Measurements from ENCODE around the gene CLCN6. TPM values are rescaled to one million over a fixed set of nuclear protein-coding genes. Genes with fewer than 3 reads are reported as not detected.

The CLCN6 gene
- polyA plus RNA-seq (2013, experiment 1 of 4), result 40.2 TPM
- polyA plus RNA-seq (2013, experiment 2 of 4), result 32.7 TPM
- polyA plus RNA-seq (2013, experiment 3 of 4), result 20.6 TPM
- polyA plus RNA-seq (2013, experiment 4 of 4), result 23.7 TPM

DNA sequence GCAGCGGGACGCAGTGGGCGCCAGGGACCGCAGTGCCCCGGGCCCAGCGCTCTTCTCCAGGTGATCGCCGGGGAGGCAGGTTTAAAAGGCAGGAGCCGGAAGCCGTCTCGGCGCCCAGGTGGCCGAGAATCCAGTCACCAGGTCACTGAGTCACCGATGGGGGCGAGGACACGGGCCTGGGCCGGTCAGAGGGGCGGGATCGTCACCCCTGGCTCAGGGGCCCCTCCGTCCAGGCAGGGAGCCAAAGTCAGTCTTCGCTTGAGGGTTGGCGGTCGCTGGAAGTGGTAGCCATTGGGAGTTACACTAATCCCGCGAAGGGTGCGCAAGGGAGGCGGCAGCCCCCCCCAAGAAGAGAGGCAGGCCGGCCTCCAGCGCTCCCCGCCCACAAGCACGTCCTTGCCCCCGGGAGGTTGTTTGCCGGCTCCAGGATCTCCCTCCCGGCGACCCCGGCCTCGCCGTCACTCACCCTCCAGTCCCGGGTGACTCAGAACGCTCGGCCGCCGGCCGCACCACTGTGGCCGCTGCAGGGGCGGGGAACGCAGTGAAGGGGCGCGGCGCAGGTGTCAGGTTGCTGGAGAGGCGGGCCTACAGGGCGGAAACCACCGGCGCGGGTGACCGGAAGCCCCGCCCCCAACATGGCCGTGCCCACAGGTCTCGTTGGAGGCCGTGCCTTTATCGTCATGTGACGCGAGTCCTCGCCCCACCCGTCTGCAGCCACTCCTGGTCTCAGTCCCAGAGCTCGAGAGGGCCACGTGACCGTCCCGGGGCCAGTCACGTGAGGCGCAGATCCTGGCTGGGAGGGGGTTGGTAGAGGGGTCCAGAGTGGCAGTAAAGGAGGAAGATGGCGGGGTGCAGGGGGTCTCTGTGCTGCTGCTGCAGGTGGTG lies at the start of gene CLCN6, which contains the start of gene MTHFR:
TSS of gene CLCN6 (plus strand) at position 770 of the 885 bp plus-strand sequence. CDS start at position 842, 72 bp downstream.
TSS of gene MTHFR (minus strand) at position 543 of the 885 bp plus-strand sequence. CDS start 2,848 bp downstream, outside the sequence.
- Histone ChIP-seq H3K27ac (ENCODE audit: insufficient read depth, low read depth, low read length, poor library complexity, severe bottlenecking) (peak within 1 kb of the TSS; percentile 75), H3K4me1 (ENCODE audit: control insufficient read depth, insufficient read depth, low read length) (peaks cover 38% of the 10 kb centered on the region), H3K4me3 (ENCODE audit: insufficient read depth, low read depth, low read length) (peak within 1 kb of the TSS; percentile 94), H3K36me3 (ENCODE audit: control insufficient read depth, insufficient read depth, low read length) (peaks cover 3% of the 10 kb centered on the region), H3K27me3 (ENCODE audit: control insufficient read depth, insufficient read depth, low read length, poor library complexity, severe bottlenecking) (no peaks in the 10 kb centered on the region), H3K9me3 (ENCODE audit: control insufficient read depth, low read length) (no peaks in the 10 kb centered on the region)
- 0% methylated on average over 72 of the region's 72 CpGs for WGBS, 2 experiments

GRCh38 chr1:11757047-11757446 lies 48.9 kb upstream of the CLCN6 start:
- Histone ChIP-seq H3K27me3 (ENCODE audit: control insufficient read depth, insufficient read depth, low read length, poor library complexity, severe bottlenecking) (peaks cover 26% of the 10 kb centered on the region), H3K36me3 (ENCODE audit: control insufficient read depth, insufficient read depth, low read length) (no peaks in the 10 kb centered on the region), H3K27ac (ENCODE audit: insufficient read depth, low read depth, low read length, poor library complexity, severe bottlenecking) (no peak overlapping the region), H3K4me3 (ENCODE audit: insufficient read depth, low read depth, low read length) (no peak overlapping the region), H3K4me1 (ENCODE audit: control insufficient read depth, insufficient read depth, low read length) (peaks cover 21% of the 10 kb centered on the region), H3K9me3 (ENCODE audit: control insufficient read depth, low read length) (no peaks in the 10 kb centered on the region)
- WGBS, 2 experiments, result 89 to 95% methylated on average over 1 of the region's 1 CpG

DNA sequence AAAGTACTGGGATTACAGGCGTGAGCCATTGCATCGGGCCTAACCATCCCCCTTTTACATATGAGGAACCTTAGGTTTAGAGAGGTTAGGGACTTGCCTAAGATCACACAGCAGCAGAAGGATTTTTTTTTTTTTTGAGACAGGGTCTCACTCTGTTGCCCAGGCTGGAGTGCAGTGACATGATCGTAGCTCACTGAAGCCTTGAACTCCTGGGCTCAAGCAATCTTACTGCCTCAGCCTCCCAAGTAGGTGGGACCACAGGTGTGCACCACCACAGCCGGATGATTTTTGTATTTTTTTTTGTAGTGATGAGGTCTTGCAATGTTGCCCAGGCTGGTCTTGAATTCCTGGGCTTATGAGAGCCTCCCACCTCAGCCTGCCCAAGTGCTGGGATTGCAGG lies 46.2 kb upstream of the CLCN6 start:
- 95 to 96% methylated on average over 4 of the region's 4 CpGs for WGBS, 2 experiments
- Histone ChIP-seq H3K4me1 (ENCODE audit: control insufficient read depth, insufficient read depth, low read length) (peaks cover 14% of the 10 kb centered on the region), H3K27me3 (ENCODE audit: control insufficient read depth, insufficient read depth, low read length, poor library complexity, severe bottlenecking) (peaks cover 45% of the 10 kb centered on the region), H3K4me3 (ENCODE audit: insufficient read depth, low read depth, low read length) (no peak overlapping the region), H3K9me3 (ENCODE audit: control insufficient read depth, low read length) (no peaks in the 10 kb centered on the region), H3K36me3 (ENCODE audit: control insufficient read depth, insufficient read depth, low read length) (no peaks in the 10 kb centered on the region), H3K27ac (ENCODE audit: insufficient read depth, low read depth, low read length, poor library complexity, severe bottlenecking) (no peak overlapping the region)

DNA sequence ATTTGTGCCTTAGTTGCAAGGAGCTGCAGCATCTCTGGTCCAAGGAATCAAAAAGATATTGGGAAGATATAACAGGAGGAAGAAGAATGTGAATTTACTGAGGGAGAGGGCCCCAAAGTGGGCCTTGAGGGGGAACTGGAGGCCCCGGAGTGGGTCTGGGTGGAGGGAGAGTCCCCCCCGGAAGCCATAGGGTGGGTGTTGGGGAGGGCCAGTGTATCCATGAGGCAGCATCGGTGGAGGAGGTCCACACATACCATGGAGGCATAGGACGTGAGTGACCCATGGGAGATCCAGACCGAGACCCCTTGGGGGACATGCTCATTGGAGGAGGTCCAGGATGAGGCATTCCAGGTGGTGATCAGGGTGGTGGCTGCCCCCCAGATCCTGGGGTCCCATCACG lies 44.7 kb upstream of the CLCN6 start:
- Histone ChIP-seq H3K36me3 (ENCODE audit: control insufficient read depth, insufficient read depth, low read length) (no peaks in the 10 kb centered on the region), H3K4me1 (ENCODE audit: control insufficient read depth, insufficient read depth, low read length) (peaks cover 14% of the 10 kb centered on the region), H3K4me3 (ENCODE audit: insufficient read depth, low read depth, low read length) (no peak overlapping the region), H3K27me3 (ENCODE audit: control insufficient read depth, insufficient read depth, low read length, poor library complexity, severe bottlenecking) (peaks cover 49% of the 10 kb centered on the region), H3K27ac (ENCODE audit: insufficient read depth, low read depth, low read length, poor library complexity, severe bottlenecking) (no peak overlapping the region), H3K9me3 (ENCODE audit: control insufficient read depth, low read length) (no peaks in the 10 kb centered on the region)
- 91 to 93% methylated on average over 6 of the region's 6 CpGs for WGBS, 2 experiments

- peaks cover 49% of the 10 kb centered on the region for H3K27me3 ChIP-seq (ENCODE audit: control insufficient read depth, insufficient read depth, low read length, poor library complexity, severe bottlenecking)
- peak within 1 kb of the TSS; percentile 11 for H3K4me3 ChIP-seq (ENCODE audit: insufficient read depth, low read depth, low read length)
- H3K9me3 ChIP-seq (ENCODE audit: control insufficient read depth, low read length), result no peaks in the 10 kb centered on the region
- no peaks in the 10 kb centered on the region for H3K36me3 ChIP-seq (ENCODE audit: control insufficient read depth, insufficient read depth, low read length)
- WGBS, 2 experiments, result 7 to 8% methylated on average over 29 of the region's 29 CpGs
- H3K4me1 ChIP-seq (ENCODE audit: control insufficient read depth, insufficient read depth, low read length), result peaks cover 14% of the 10 kb centered on the region
- no peak within 1 kb of the TSS for H3K27ac ChIP-seq (ENCODE audit: insufficient read depth, low read depth, low read length, poor library complexity, severe bottlenecking)
Measured at GRCh38 chr1:11761988-11762406, 44.0 kb upstream of the CLCN6 start, which contains the start of gene C1orf167. Gene C1orf167 (plus strand): TSS chr1:11762193. CDS start chr1:11764401, 2,208 bp downstream.

DNA sequence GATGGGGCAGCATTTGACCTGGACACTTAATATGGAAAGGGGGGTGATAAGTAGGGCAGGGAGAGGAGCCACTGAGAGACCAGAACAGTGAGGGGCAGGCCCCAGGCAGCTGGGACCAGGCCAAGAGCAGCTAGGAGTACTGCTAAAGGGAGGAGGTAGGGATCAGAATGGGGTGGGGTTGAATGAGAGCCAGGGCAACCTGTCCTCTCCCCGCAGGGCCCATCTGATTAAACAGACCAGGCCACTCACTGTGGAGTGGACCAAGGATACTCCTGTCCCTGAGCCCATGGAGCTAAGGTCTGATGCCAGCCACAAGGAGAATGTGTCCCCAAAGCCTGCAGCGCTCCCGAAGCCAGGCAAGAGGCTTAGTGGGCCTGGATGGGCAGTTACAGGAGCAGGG lies 41.9 kb upstream of the CLCN6 start:
- Histone ChIP-seq H3K27ac (ENCODE audit: insufficient read depth, low read depth, low read length, poor library complexity, severe bottlenecking) (no peak overlapping the region), H3K4me1 (ENCODE audit: control insufficient read depth, insufficient read depth, low read length) (peaks cover 14% of the 10 kb centered on the region), H3K27me3 (ENCODE audit: control insufficient read depth, insufficient read depth, low read length, poor library complexity, severe bottlenecking) (peaks cover 49% of the 10 kb centered on the region), H3K36me3 (ENCODE audit: control insufficient read depth, insufficient read depth, low read length) (no peaks in the 10 kb centered on the region), H3K4me3 (ENCODE audit: insufficient read depth, low read depth, low read length) (no peak overlapping the region), H3K9me3 (ENCODE audit: control insufficient read depth, low read length) (no peaks in the 10 kb centered on the region)
- WGBS, 2 experiments, result 88 to 91% methylated on average over 3 of the region's 3 CpGs

DNA sequence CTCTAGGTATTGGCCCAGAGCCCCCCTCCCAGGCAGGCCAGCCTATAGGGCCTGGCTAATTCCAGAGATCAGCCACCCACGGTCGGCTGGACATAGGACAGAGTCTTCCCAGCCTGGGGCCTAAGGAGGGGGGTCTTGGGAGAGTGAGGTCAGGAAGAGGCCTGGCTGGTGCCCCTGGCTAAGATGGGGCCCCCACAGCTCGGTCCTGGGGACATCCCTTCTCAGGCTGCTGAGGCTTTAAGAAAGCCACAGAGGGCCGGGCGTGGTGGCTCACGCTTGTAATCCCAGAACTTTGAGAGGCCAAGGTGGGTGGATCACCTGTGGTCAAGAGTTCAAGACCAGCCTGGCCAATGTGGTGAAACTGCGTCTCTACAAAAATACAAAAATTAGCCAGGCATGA lies 41.5 kb upstream of the CLCN6 start:
- no peak overlapping the region for H3K4me3 ChIP-seq (ENCODE audit: insufficient read depth, low read depth, low read length)
- H3K27me3 ChIP-seq (ENCODE audit: control insufficient read depth, insufficient read depth, low read length, poor library complexity, severe bottlenecking), result peaks cover 48% of the 10 kb centered on the region
- no peaks in the 10 kb centered on the region for H3K9me3 ChIP-seq (ENCODE audit: control insufficient read depth, low read length)
- H3K36me3 ChIP-seq (ENCODE audit: control insufficient read depth, insufficient read depth, low read length), result no peaks in the 10 kb centered on the region
- WGBS, 2 experiments, result 77 to 84% methylated on average over 7 of the region's 7 CpGs
- H3K27ac ChIP-seq (ENCODE audit: insufficient read depth, low read depth, low read length, poor library complexity, severe bottlenecking), result no peak overlapping the region
- H3K4me1 ChIP-seq (ENCODE audit: control insufficient read depth, insufficient read depth, low read length), result peaks cover 14% of the 10 kb centered on the region

GRCh38 chr1:11765661-11766428 lies 40.1 kb upstream of the CLCN6 start:
- peaks cover 34% of the 10 kb centered on the region for H3K27me3 ChIP-seq (ENCODE audit: control insufficient read depth, insufficient read depth, low read length, poor library complexity, severe bottlenecking)
- 93 to 94% methylated on average over 19 of the region's 19 CpGs for WGBS, 2 experiments
- H3K27ac ChIP-seq (ENCODE audit: insufficient read depth, low read depth, low read length, poor library complexity, severe bottlenecking), result no peak overlapping the region
- no peaks in the 10 kb centered on the region for H3K9me3 ChIP-seq (ENCODE audit: control insufficient read depth, low read length)
- no peaks in the 10 kb centered on the region for H3K36me3 ChIP-seq (ENCODE audit: control insufficient read depth, insufficient read depth, low read length)
- H3K4me3 ChIP-seq (ENCODE audit: insufficient read depth, low read depth, low read length), result no peak overlapping the region
- H3K4me1 ChIP-seq (ENCODE audit: control insufficient read depth, insufficient read depth, low read length), result peaks cover 14% of the 10 kb centered on the region

DNA sequence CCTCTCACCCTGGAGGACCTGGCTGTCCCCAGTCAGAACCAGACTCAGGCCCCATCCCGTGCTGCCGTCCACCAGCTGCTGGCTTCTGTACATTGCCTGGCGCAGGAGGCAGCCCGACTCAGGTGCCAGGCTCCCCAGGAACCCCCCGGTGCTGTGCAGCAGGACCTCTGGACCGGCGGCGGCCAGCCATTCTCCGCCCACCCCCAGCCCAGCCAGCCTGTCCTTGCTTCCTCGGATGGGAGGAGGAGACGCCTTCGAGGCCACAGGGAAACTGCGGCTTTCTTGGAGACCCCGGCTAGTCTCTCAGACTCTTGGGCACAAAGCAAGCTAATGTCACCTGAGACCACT lies 39.6 kb upstream of the CLCN6 start:
- H3K9me3 ChIP-seq (ENCODE audit: control insufficient read depth, low read length), result no peaks in the 10 kb centered on the region
- peaks cover 14% of the 10 kb centered on the region for H3K4me1 ChIP-seq (ENCODE audit: control insufficient read depth, insufficient read depth, low read length)
- H3K36me3 ChIP-seq (ENCODE audit: control insufficient read depth, insufficient read depth, low read length), result no peaks in the 10 kb centered on the region
- no peak overlapping the region for H3K4me3 ChIP-seq (ENCODE audit: insufficient read depth, low read depth, low read length)
- no peak overlapping the region for H3K27ac ChIP-seq (ENCODE audit: insufficient read depth, low read depth, low read length, poor library complexity, severe bottlenecking)
- H3K27me3 ChIP-seq (ENCODE audit: control insufficient read depth, insufficient read depth, low read length, poor library complexity, severe bottlenecking), result peaks cover 29% of the 10 kb centered on the region
- WGBS, 2 experiments, result 86 to 88% methylated on average over 14 of the region's 14 CpGs

All from ectodermal cell (in vitro differentiated cells).